CD4-positive, alpha-beta T cell treated with Interleukin-6 at 100 ng/mL for 8 hours (primary cell): ENCODE results near the gene TTI1.
A peak's percentile ranks its signal among the peaks of the same experiment; 100 is the strongest.

Source experiments
- DNase-seq: peaks from one replicate; pipeline ENCODE4 v3.0.0-alpha.2; 2020; ENCODE audit warnings: mixed read lengths, low spot score

TTI1 gene

GRCh38 chr20:38033330-38034107 is at the start of gene TTI1, which contains the start of gene RPRD1B:
TTI1 (minus strand) TSS chr20:38033456; CDS start chr20:38013816, 19,640 bp downstream.
RPRD1B (plus strand) TSS chr20:38033746; CDS start chr20:38033948, 202 bp downstream.
- peak; percentile 81 for DNase-seq

- no peak for DNase-seq
Observed at GRCh38 chr20:38082894-38083293, 49.6 kb upstream of the TTI1 start.

GRCh38 chr20:38081575-38081974 is 48.3 kb upstream of the TTI1 start:
- no peak for DNase-seq

- DNase-seq, result no peak
Observed at GRCh38 chr20:38079353-38079752, 46.1 kb upstream of the TTI1 start.

- no peak for DNase-seq
Observed at GRCh38 chr20:38078084-38078483, 44.8 kb upstream of the TTI1 start.

- DNase-seq, result no peak
Observed at GRCh38 chr20:38076548-38076947, 43.3 kb upstream of the TTI1 start.

GRCh38 chr20:38075161-38075998 is 42.1 kb upstream of the TTI1 start:
- DNase-seq, result no peak

- peak; percentile 8 for DNase-seq
Observed at GRCh38 chr20:38073307-38074071, 40.2 kb upstream of the TTI1 start.

- DNase-seq, result no peak
Observed at GRCh38 chr20:38072898-38073297, 39.6 kb upstream of the TTI1 start.

- DNase-seq, result no peak
Observed at GRCh38 chr20:38067717-38068365, 34.6 kb upstream of the TTI1 start.

GRCh38 chr20:38066969-38067716 is 33.9 kb upstream of the TTI1 start:
- DNase-seq, result no peak

- no peak for DNase-seq
Observed at GRCh38 chr20:38065764-38066375, 32.6 kb upstream of the TTI1 start.

GRCh38 chr20:38063911-38064530 is 30.8 kb upstream of the TTI1 start:
- DNase-seq, result no peak

- no peak for DNase-seq
Observed at GRCh38 chr20:38062890-38063289, 29.6 kb upstream of the TTI1 start.

GRCh38 chr20:38061109-38061508 is 27.9 kb upstream of the TTI1 start:
- DNase-seq, result no peak

- DNase-seq, result no peak
Observed at GRCh38 chr20:38060536-38060935, 27.3 kb upstream of the TTI1 start.

GRCh38 chr20:38059832-38060231 is 26.6 kb upstream of the TTI1 start:
- no peak for DNase-seq

- peak; percentile 65 for DNase-seq
Observed at GRCh38 chr20:38057351-38057972, 24.2 kb upstream of the TTI1 start.

- DNase-seq, result no peak
Observed at GRCh38 chr20:38055848-38056247, 22.6 kb upstream of the TTI1 start.

- no peak for DNase-seq
Observed at GRCh38 chr20:38055294-38055693, 22.0 kb upstream of the TTI1 start.
